NB4 (cell line): ENCODE results near the gene TTLL6.
A peak's percentile ranks its signal among the peaks of the same experiment; 100 is the strongest.

ENCODE experiments used
- DNase-seq: peaks from one replicate; pipeline ENCODE4 v3.0.0; 2010; ENCODE audit warnings: low read depth
- H3K4me3 ChIP-seq: one replicate; pipeline ENCODE4 v1.5.1; 2011; ENCODE audit warnings: mild to moderate bottlenecking, low read depth, low read length, moderate library complexity
- MYC ChIP-seq: IDR thresholded peaks from 2 replicates; pipeline ENCODE4 v1.6.1; 2011; ENCODE audit warnings: low read depth, low read length
- POLR2A ChIP-seq: IDR thresholded peaks from 2 replicates; pipeline ENCODE4 v1.6.1; 2011; ENCODE audit warnings: mild to moderate bottlenecking; ENCODE audit not compliant: insufficient read length; ENCODE audit errors: extremely low read depth
- TF ChIP-seq, protein P1 (sequence below): IDR thresholded peaks from 2 replicates; pipeline ENCODE4 v1.6.1; 2011; ENCODE audit warnings: low read depth, low read length
- TF ChIP-seq, protein P2 (sequence below): IDR thresholded peaks from one replicate; pipeline ENCODE4 v1.5.1; 2012; ENCODE audit warnings: low read depth, low read length

Gene TTLL6

GRCh38 chr17:48850792-48851323 is 33.8 kb upstream of the TTLL6 start:
- TF ChIP-seq MYC (no peak), POLR2A (no peak)
- TF ChIP-seq, protein P1, sequence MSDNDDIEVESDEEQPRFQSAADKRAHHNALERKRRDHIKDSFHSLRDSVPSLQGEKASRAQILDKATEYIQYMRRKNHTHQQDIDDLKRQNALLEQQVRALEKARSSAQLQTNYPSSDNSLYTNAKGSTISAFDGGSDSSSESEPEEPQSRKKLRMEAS = no peak
- TF ChIP-seq, protein P2, sequence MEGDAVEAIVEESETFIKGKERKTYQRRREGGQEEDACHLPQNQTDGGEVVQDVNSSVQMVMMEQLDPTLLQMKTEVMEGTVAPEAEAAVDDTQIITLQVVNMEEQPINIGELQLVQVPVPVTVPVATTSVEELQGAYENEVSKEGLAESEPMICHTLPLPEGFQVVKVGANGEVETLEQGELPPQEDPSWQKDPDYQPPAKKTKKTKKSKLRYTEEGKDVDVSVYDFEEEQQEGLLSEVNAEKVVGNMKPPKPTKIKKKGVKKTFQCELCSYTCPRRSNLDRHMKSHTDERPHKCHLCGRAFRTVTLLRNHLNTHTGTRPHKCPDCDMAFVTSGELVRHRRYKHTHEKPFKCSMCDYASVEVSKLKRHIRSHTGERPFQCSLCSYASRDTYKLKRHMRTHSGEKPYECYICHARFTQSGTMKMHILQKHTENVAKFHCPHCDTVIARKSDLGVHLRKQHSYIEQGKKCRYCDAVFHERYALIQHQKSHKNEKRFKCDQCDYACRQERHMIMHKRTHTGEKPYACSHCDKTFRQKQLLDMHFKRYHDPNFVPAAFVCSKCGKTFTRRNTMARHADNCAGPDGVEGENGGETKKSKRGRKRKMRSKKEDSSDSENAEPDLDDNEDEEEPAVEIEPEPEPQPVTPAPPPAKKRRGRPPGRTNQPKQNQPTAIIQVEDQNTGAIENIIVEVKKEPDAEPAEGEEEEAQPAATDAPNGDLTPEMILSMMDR = no peak
- no peak for DNase-seq
- no peak overlapping the region for H3K4me3 ChIP-seq

DNA sequence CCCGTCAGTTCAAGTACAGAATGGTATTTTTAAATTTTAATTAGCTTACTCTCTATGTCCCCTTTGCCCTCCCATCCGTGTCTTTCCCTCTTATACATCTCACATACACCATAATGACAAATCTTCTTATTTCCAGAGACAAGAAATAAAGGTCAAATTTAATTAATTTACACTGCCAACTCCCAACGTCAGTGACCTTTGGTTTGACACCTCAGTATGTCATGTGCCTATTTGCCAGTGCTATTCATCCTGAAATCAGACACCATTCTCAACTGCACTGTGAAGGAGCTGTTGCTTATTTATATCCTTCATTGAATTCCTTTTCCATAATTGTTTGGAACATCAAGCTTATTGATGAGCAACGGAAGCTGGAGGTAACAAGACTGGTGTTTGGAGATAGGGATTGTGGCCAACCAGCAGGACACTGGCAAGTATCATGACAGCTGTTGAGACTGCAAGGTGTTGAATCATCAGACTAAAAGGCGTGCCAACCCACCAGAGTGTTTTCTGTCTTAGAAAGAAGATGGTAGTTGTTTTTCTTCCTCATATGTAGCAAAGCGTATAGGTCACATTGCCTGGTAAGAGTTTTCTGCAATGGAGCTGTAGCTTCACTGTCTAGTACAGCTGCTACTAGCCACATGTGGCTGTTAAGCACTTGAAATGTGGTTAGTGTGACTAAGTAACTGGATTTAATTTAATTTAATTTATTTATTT is 26.3 kb upstream of the TTLL6 start:
- no peak overlapping the region for H3K4me3 ChIP-seq
- DNase-seq = peak; percentile 18
- TF ChIP-seq MYC (no peak), POLR2A (no peak)
- TF ChIP-seq, protein P2 = no peak
- TF ChIP-seq, protein P1 = no peak

DNA sequence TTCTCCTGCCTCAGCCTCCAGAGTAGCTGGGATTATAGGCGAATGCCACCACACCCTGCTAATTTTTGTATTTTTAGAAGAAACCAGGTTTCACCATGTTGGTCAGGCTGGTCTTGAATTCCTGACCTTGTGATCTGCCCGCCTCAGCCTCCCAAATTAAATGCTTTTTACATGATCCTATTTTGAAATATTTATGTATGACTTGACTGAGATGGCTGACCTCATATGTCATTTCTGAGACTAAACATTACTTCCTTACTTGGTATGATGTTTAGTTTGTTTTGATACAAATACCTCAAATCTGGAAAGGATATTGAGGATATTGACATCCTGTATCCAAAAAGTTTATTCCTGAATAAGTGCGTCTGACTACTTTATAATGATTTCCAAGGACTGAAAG is 25.7 kb upstream of the TTLL6 start:
- H3K4me3 ChIP-seq = no peak overlapping the region
- no peak for TF ChIP-seq MYC
- TF ChIP-seq, protein P2 = no peak
- no peak for TF ChIP-seq POLR2A
- TF ChIP-seq, protein P1 = no peak
- DNase-seq = no peak

- DNase-seq = peak; percentile 86
- peak overlapping the region; percentile 35 for H3K4me3 ChIP-seq
- TF ChIP-seq, protein P2 = no peak
- TF ChIP-seq, protein P1 = no peak
- TF ChIP-seq MYC = no peak
- no peak for TF ChIP-seq POLR2A
Measured at GRCh38 chr17:48841395-48841831, 24.4 kb upstream of the TTLL6 start.

GRCh38 chr17:48840441-48840840 is 23.4 kb upstream of the TTLL6 start:
- DNase-seq = no peak
- TF ChIP-seq MYC (no peak), POLR2A (no peak)
- TF ChIP-seq, protein P1 = no peak
- TF ChIP-seq, protein P2 = no peak
- H3K4me3 ChIP-seq = no peak overlapping the region

- DNase-seq = peak; percentile 82
- H3K4me3 ChIP-seq = peak overlapping the region; percentile 41
Measured at GRCh38 chr17:48837458-48837857, 20.4 kb upstream of the TTLL6 start.
